Measurements from ENCODE around the gene ATP5ME.
"Not testable (repeated sequence)": the region's sequence is repeated elsewhere in the genome, so short reads cannot be mapped to it uniquely, and the experiment has no call there.

The ATP5ME gene

GRCh38 chr4:675036-675882 is 1.2 kb upstream of the ATP5ME start:
- no peak overlapping the region for H3K27ac ChIP-seq (ENCODE audit: low read depth, low read length)
- peak overlapping the region; percentile 95 for H3K14ac ChIP-seq (ENCODE audit: low read length)
- H3K9ac ChIP-seq (ENCODE audit: low read length) = peak overlapping the region; percentile 92
- H2BK12ac ChIP-seq (ENCODE audit: low read length) = peak overlapping the region; percentile 1
- peaks cover 16 to 18% of the 10 kb centered on the region in 2 experiments for H3K4me1 ChIP-seq (ENCODE audit: control insufficient read depth in 1 of 2, insufficient read depth in 2 of 2, low read length in 2 of 2)
- peak overlapping the region; percentile 87 for H3K4me2 ChIP-seq (ENCODE audit: low read length)
- H3K36me3 ChIP-seq (ENCODE audit: control insufficient read depth in 1 of 2, insufficient read depth in 2 of 2, low read length in 2 of 2) = peaks cover 17 to 21% of the 10 kb centered on the region in 2 experiments
- H3K9me3 ChIP-seq (ENCODE audit: insufficient read depth, low read depth, low read length) = no peaks in the 10 kb centered on the region
- peak overlapping the region; percentile 82 for H3K4ac ChIP-seq (ENCODE audit: low read depth, low read length)
- H4K12ac ChIP-seq (ENCODE audit: low read depth, low read length) = peak overlapping the region; percentile 96
- peak overlapping the region; percentile 94 for H3K18ac ChIP-seq (ENCODE audit: low read length)
- H2BK120ac ChIP-seq (ENCODE audit: insufficient read depth, low read length, poor library complexity) = peak overlapping the region; percentile 69
- H2BK5ac ChIP-seq (ENCODE audit: low read depth, low read length, poor library complexity) = peak overlapping the region; percentile 87
- H4K8ac ChIP-seq (ENCODE audit: low read depth, low read length) = peak overlapping the region; percentile 99
- peak overlapping the region; percentile 9 for H2AFZ ChIP-seq (ENCODE audit: insufficient read depth, low read length, poor library complexity)
- WGBS (ENCODE audit: extremely low coverage, insufficient coverage, insufficient read length) = no CpG with 5 or more reads among the region's 26 CpGs
- H3K27me3 ChIP-seq (ENCODE audit: insufficient read depth, low read length) = no peaks in the 10 kb centered on the region
- H3K79me1 ChIP-seq (ENCODE audit: low read length) = peaks cover 11% of the 10 kb centered on the region
- peak overlapping the region; percentile 93 for H3K4me3 ChIP-seq (ENCODE audit: low read depth, low read length)
- peak in 1 of 2 donors; percentile 10 for DNase-seq
- peaks cover 11% of the 10 kb centered on the region for H3K79me2 ChIP-seq (ENCODE audit: control insufficient read depth, insufficient read depth, low read length, poor library complexity)
- H2AK5ac ChIP-seq (ENCODE audit: low read length) = peak overlapping the region; percentile 97
- no peak overlapping the region for H3K23ac ChIP-seq (ENCODE audit: low read length)
- peak overlapping the region; percentile 97 for H4K91ac ChIP-seq (ENCODE audit: low read depth, low read length)

GRCh38 chr4:673349-674091 is 556 bp downstream of the ATP5ME start:
- Histone ChIP-seq H3K14ac (ENCODE audit: low read length) (peak overlapping the region; percentile 36), H3K4me1 (ENCODE audit: control insufficient read depth in 1 of 2, insufficient read depth in 2 of 2, low read length in 2 of 2) (peaks cover 15 to 18% of the 10 kb centered on the region in 2 experiments), H3K79me1 (ENCODE audit: low read length) (peaks cover 11% of the 10 kb centered on the region), H3K36me3 (ENCODE audit: control insufficient read depth in 1 of 2, insufficient read depth in 2 of 2, low read length in 2 of 2) (peaks cover 17 to 21% of the 10 kb centered on the region in 2 experiments), H2BK5ac (ENCODE audit: low read depth, low read length, poor library complexity) (peak overlapping the region; percentile 18), H4K8ac (ENCODE audit: low read depth, low read length) (peak overlapping the region; percentile 76), H3K79me2 (ENCODE audit: control insufficient read depth, insufficient read depth, low read length, poor library complexity) (peaks cover 11% of the 10 kb centered on the region), H4K12ac (ENCODE audit: low read depth, low read length) (peak overlapping the region; percentile 61), H3K4me3 (ENCODE audit: low read depth, low read length) (peak overlapping the region; percentile 85), H3K4ac (ENCODE audit: low read depth, low read length) (peak overlapping the region; percentile 73), H3K27ac (ENCODE audit: low read depth, low read length) (no peak overlapping the region), H2BK12ac (ENCODE audit: low read length) (no peak overlapping the region), H2BK120ac (ENCODE audit: insufficient read depth, low read length, poor library complexity) (no peak overlapping the region), H3K23ac (ENCODE audit: low read length) (no peak overlapping the region), H3K9me3 (ENCODE audit: insufficient read depth, low read depth, low read length) (no peaks in the 10 kb centered on the region), H3K4me2 (ENCODE audit: low read length) (peak overlapping the region; percentile 68), H3K9ac (ENCODE audit: low read length) (peak overlapping the region; percentile 88), H3K18ac (ENCODE audit: low read length) (peak overlapping the region; percentile 35), H3K27me3 (ENCODE audit: insufficient read depth, low read length) (no peaks in the 10 kb centered on the region), H2AK5ac (ENCODE audit: low read length) (peak overlapping the region; percentile 51), H2AFZ (ENCODE audit: insufficient read depth, low read length, poor library complexity) (peak overlapping the region; percentile 4), H4K91ac (ENCODE audit: low read depth, low read length) (peak overlapping the region; percentile 46)
- no CpG with 5 or more reads among the region's 55 CpGs for WGBS (ENCODE audit: extremely low coverage, insufficient coverage, insufficient read length)
- DNase-seq = peak in 1 of 2 donors; percentile 15

- no peak for DNase-seq
- H3K27ac ChIP-seq (ENCODE audit: low read depth, low read length) = no peak overlapping the region
- no peak overlapping the region for H3K23ac ChIP-seq (ENCODE audit: low read length)
- no peak overlapping the region for H3K14ac ChIP-seq (ENCODE audit: low read length)
- H3K9me3 ChIP-seq (ENCODE audit: insufficient read depth, low read depth, low read length) = no peaks in the 10 kb centered on the region
- no peak overlapping the region for H2AFZ ChIP-seq (ENCODE audit: insufficient read depth, low read length, poor library complexity)
- H3K18ac ChIP-seq (ENCODE audit: low read length) = no peak overlapping the region
- H2BK120ac ChIP-seq (ENCODE audit: insufficient read depth, low read length, poor library complexity) = no peak overlapping the region
- H3K9ac ChIP-seq (ENCODE audit: low read length) = no peak overlapping the region
- no peak overlapping the region for H4K91ac ChIP-seq (ENCODE audit: low read depth, low read length)
- H3K4ac ChIP-seq (ENCODE audit: low read depth, low read length) = no peak overlapping the region
- H3K4me1 ChIP-seq (ENCODE audit: control insufficient read depth in 1 of 2, insufficient read depth in 2 of 2, low read length in 2 of 2) = peaks cover 11 to 16% of the 10 kb centered on the region in 2 experiments
- no peak overlapping the region for H3K4me2 ChIP-seq (ENCODE audit: low read length)
- H3K27me3 ChIP-seq (ENCODE audit: insufficient read depth, low read length) = no peaks in the 10 kb centered on the region
- H3K4me3 ChIP-seq (ENCODE audit: low read depth, low read length) = no peak overlapping the region
- peaks cover 11% of the 10 kb centered on the region for H3K79me2 ChIP-seq (ENCODE audit: control insufficient read depth, insufficient read depth, low read length, poor library complexity)
- no peak overlapping the region for H2BK12ac ChIP-seq (ENCODE audit: low read length)
- peaks cover 11% of the 10 kb centered on the region for H3K79me1 ChIP-seq (ENCODE audit: low read length)
- H2BK5ac ChIP-seq (ENCODE audit: low read depth, low read length, poor library complexity) = no peak overlapping the region
- no CpG with 5 or more reads among the region's 3 CpGs for WGBS (ENCODE audit: extremely low coverage, insufficient coverage, insufficient read length)
- no peak overlapping the region for H4K12ac ChIP-seq (ENCODE audit: low read depth, low read length)
- H3K36me3 ChIP-seq (ENCODE audit: control insufficient read depth in 1 of 2, insufficient read depth in 2 of 2, low read length in 2 of 2) = peaks cover 17 to 21% of the 10 kb centered on the region in 2 experiments
- no peak overlapping the region for H4K8ac ChIP-seq (ENCODE audit: low read depth, low read length)
- H2AK5ac ChIP-seq (ENCODE audit: low read length) = no peak overlapping the region
Observed at GRCh38 chr4:671769-672168, 2.3 kb downstream of the ATP5ME start.

GRCh38 chr4:669806-670559 is 4.1 kb downstream of the ATP5ME start:
- not testable (repeated sequence) for DNase-seq; H3K23ac ChIP-seq (ENCODE audit: low read length); H3K4ac ChIP-seq (ENCODE audit: low read depth, low read length); H3K9ac ChIP-seq (ENCODE audit: low read length); H3K4me2 ChIP-seq (ENCODE audit: low read length); H2BK12ac ChIP-seq (ENCODE audit: low read length); H3K27ac ChIP-seq (ENCODE audit: low read depth, low read length); H3K4me1 ChIP-seq (ENCODE audit: control insufficient read depth in 1 of 2, insufficient read depth in 2 of 2, low read length in 2 of 2); H2BK120ac ChIP-seq (ENCODE audit: insufficient read depth, low read length, poor library complexity); H3K18ac ChIP-seq (ENCODE audit: low read length); H2BK5ac ChIP-seq (ENCODE audit: low read depth, low read length, poor library complexity); H3K27me3 ChIP-seq (ENCODE audit: insufficient read depth, low read length); H2AK5ac ChIP-seq (ENCODE audit: low read length); H4K91ac ChIP-seq (ENCODE audit: low read depth, low read length); H3K9me3 ChIP-seq (ENCODE audit: insufficient read depth, low read depth, low read length); H3K4me3 ChIP-seq (ENCODE audit: low read depth, low read length); H3K79me2 ChIP-seq (ENCODE audit: control insufficient read depth, insufficient read depth, low read length, poor library complexity); H4K8ac ChIP-seq (ENCODE audit: low read depth, low read length); H2AFZ ChIP-seq (ENCODE audit: insufficient read depth, low read length, poor library complexity); H3K14ac ChIP-seq (ENCODE audit: low read length); H4K12ac ChIP-seq (ENCODE audit: low read depth, low read length)
- peaks cover 17 to 21% of the 10 kb centered on the region in 2 experiments for H3K36me3 ChIP-seq (ENCODE audit: control insufficient read depth in 1 of 2, insufficient read depth in 2 of 2, low read length in 2 of 2)
- H3K79me1 ChIP-seq (ENCODE audit: low read length) = peaks cover 11% of the 10 kb centered on the region
- no CpG with 5 or more reads among the region's 11 CpGs for WGBS (ENCODE audit: extremely low coverage, insufficient coverage, insufficient read length)

All from trophoblast cell (in vitro differentiated cells and primary cell).